BE2C (cell line): ENCODE results near the gene SPATA21.

Experiments
- DNase-seq: peaks from one replicate; pipeline ENCODE4 v3.0.0-alpha.2; 2020
- H3K27me3 ChIP-seq: fragments of 250-450 bp; sonication (Bioruptor Pico); 2 replicates; pipeline ENCODE4 v1.5.1; 2020; ENCODE audit warnings: mild to moderate bottlenecking
- H3K36me3 ChIP-seq: fragments of 250-450 bp; sonication (Bioruptor Pico); 2 replicates; pipeline ENCODE4 v1.5.1; 2020; ENCODE audit warnings: mild to moderate bottlenecking
- H3K4me1 ChIP-seq: fragments of 250-450 bp; sonication (Bioruptor Pico); 2 replicates; pipeline ENCODE4 v1.5.1; 2020
- H3K4me3 ChIP-seq: 2 replicates; pipeline ENCODE4 v1.5.1; 2011; ENCODE audit warnings: low read depth, low read length
- H3K9me3 ChIP-seq: fragments of 250-450 bp; sonication (Bioruptor Pico); 2 replicates; pipeline ENCODE4 v1.5.1; 2020
- TF ChIP-seq, protein P1 (sequence below): IDR thresholded peaks from 2 replicates; pipeline ENCODE4 v1.5.1; 2012; ENCODE audit warnings: mild to moderate bottlenecking, low read depth, low read length

SPATA21 gene

DNA sequence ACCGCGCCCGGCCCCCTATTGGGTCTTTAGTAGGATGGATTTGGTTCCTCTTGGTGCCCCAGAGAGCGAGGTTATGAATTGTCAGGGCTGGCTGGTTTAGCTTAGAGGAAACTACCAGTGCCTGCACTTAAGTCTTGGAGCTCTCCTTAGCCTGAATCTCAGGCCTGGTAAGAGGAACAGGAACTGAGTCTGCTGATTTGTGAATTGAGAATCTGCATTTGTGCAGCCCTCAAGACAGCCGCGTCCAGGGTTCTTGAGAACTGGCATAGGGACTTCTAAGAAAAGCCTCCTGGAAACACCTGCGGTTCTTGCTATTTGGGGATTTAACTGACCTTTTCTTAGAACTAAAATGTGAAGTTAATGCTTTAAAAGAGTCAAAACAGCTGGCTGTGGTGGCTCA, 5.0 kb upstream of the SPATA21 start:
- no peak for DNase-seq
- Histone ChIP-seq H3K4me3 (no peak overlapping the region), H3K9me3 (no peaks in the 10 kb centered on the region), H3K4me1 (no peaks in the 10 kb centered on the region; the same call in 1 of the 2 replicates), H3K27me3 (no peaks in the 10 kb centered on the region), H3K36me3 (peaks cover 4% of the 10 kb centered on the region)
- TF ChIP-seq, protein P1, sequence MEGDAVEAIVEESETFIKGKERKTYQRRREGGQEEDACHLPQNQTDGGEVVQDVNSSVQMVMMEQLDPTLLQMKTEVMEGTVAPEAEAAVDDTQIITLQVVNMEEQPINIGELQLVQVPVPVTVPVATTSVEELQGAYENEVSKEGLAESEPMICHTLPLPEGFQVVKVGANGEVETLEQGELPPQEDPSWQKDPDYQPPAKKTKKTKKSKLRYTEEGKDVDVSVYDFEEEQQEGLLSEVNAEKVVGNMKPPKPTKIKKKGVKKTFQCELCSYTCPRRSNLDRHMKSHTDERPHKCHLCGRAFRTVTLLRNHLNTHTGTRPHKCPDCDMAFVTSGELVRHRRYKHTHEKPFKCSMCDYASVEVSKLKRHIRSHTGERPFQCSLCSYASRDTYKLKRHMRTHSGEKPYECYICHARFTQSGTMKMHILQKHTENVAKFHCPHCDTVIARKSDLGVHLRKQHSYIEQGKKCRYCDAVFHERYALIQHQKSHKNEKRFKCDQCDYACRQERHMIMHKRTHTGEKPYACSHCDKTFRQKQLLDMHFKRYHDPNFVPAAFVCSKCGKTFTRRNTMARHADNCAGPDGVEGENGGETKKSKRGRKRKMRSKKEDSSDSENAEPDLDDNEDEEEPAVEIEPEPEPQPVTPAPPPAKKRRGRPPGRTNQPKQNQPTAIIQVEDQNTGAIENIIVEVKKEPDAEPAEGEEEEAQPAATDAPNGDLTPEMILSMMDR: no peak

DNA sequence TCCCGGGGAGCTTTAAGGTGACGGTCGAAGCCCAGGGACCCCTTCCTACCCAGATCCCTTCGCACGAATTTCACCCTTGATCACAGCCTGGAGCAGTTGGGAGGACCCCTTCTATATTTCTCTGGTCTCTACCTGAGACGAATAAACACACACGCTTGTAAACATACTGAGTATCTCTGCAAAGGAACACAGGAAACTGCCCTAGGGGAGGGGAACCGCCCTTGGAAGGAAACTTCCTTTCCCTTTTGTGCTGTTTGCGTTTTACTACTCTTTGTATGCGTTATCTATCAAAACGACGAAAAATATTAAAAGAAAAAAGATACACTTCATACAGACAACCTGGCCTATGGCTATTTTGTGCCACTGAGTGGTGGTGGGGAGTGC, 4.0 kb upstream of the SPATA21 start:
- TF ChIP-seq, protein P1: no peak
- Histone ChIP-seq H3K4me3 (peak overlapping the region; percentile 89), H3K36me3 (peaks cover 4% of the 10 kb centered on the region; the same call in 1 of the 2 replicates), H3K9me3 (no peaks in the 10 kb centered on the region), H3K27me3 (no peaks in the 10 kb centered on the region), H3K4me1 (no peaks in the 10 kb centered on the region; the same call in 1 of the 2 replicates)
- no peak for DNase-seq

DNA sequence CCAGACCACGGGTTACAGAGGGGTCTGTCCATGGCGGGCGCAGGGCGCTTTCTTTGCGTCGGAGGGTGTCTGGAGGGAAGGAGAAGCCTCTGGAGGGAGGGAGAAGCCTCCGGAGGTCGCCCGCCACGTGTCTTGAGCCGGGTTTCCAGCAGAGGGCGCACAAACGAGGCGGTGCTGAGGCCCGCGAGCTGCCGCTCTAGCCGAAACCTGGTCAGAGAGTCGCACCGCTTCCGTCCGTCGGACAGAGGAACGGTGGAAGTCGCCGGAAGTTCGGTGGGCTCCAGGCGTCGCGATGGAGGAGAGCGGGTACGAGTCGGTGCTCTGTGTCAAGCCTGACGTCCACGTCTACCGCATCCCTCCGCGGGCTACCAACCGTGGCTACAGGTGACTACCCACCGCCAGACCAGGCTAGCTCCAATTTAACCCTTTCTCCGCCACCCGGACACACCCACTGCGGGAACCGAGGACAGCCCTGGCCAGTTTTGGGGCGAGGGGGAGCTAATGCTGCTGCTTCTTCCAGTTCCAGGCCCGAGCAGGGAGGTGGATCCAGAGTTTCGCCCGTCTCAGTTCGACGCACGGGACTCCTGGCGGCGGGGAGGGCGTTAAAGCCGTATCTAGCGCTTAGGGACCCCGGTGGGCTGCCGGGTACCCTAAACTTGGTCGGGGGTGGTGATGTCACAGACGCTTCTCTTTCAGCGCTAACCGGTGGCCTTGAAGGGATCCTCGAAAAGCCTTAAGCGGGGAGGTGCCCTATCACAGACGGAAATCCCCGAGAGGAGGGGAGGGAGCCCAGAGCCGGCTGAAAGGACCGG, 3.5 kb upstream of the SPATA21 start, which contains the start of gene NECAP2:
TSS of gene NECAP2 (plus strand) at position 255 of the 812 bp plus-strand sequence. CDS start at position 293, 38 bp downstream.
- Histone ChIP-seq H3K4me3 (peak within 1 kb of the TSS; percentile 89), H3K4me1 (no peaks in the 10 kb centered on the region; the same call in 1 of the 2 replicates), H3K9me3 (no peaks in the 10 kb centered on the region), H3K36me3 (peaks cover 4% of the 10 kb centered on the region; the same call in 1 of the 2 replicates), H3K27me3 (no peaks in the 10 kb centered on the region)
- DNase-seq: peak; percentile 90
- TF ChIP-seq, protein P1: peak; percentile 48

DNA sequence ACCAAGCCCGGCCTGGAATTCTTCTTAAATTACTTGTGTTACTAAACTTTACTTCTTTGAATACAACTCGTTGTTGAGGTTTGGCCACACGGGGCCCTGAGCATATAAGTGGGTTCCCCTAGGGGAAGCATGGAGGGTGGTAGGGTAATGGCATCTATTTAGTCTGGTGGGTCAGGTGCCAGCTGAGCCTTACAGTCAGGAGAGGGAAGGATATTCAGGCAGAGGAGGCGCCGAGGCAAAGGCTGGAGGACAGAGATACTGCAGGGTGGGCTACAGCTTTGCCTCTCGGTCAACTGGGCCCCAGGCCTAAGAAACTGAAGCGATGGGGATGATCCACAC, 2.9 kb upstream of the SPATA21 start:
- Histone ChIP-seq H3K4me1 (no peaks in the 10 kb centered on the region; the same call in 1 of the 2 replicates), H3K9me3 (no peaks in the 10 kb centered on the region), H3K27me3 (no peaks in the 10 kb centered on the region), H3K4me3 (peak overlapping the region; percentile 24; the same call in 1 of the 2 replicates), H3K36me3 (peaks cover under 1% of the 10 kb centered on the region; the same call in 1 of the 2 replicates)
- TF ChIP-seq, protein P1: no peak
- DNase-seq: no peak

DNA sequence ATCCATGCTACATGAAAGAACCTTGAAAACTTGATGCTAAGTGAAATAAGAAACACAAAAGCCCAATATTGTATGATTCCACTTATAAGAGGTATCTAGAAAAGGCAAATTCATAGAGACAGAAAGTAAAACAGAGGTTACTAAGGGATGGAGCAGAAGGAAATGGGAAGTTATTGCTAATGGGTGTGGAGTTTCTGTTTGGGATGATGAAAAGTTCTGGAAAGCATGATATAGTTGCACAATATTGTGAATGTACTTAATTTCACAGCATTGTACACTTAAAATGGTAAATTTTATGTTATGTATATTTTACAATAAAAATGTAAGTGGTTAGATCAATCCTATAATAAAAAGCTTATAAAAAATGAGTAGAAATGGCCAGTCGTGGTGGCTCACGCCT, 1.7 kb upstream of the SPATA21 start:
- H3K4me1 ChIP-seq: no peaks in the 10 kb centered on the region; the same call in 1 of the 2 replicates
- no peak for DNase-seq
- no peaks in the 10 kb centered on the region for H3K9me3 ChIP-seq
- H3K4me3 ChIP-seq: no peak overlapping the region
- TF ChIP-seq, protein P1: no peak
- H3K36me3 ChIP-seq: no peaks in the 10 kb centered on the region
- no peaks in the 10 kb centered on the region for H3K27me3 ChIP-seq

DNA sequence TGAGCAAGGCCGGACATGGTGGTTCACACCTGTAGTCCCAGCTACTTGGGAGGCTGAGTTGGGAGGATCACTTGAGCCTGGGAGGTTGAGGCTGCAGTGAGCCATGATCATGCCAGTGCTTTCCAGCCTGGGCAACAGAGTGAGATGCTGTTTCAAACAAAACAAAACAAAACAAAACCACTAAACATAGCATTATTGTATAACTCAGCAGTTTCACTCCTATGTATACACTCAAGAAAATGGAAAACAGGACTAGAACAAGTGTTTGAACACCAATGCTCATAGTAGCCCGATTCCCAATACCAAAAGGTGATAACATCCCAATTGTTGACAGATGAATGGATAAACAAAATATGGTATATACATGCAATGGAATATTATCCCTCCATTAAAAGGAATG, 1.3 kb upstream of the SPATA21 start:
- H3K4me3 ChIP-seq: no peak overlapping the region
- H3K9me3 ChIP-seq: no peaks in the 10 kb centered on the region
- H3K4me1 ChIP-seq: no peaks in the 10 kb centered on the region; the same call in 1 of the 2 replicates
- no peaks in the 10 kb centered on the region for H3K27me3 ChIP-seq
- TF ChIP-seq, protein P1: no peak
- no peak for DNase-seq
- no peaks in the 10 kb centered on the region for H3K36me3 ChIP-seq
